PFSK-1 (cell line): ENCODE results near the gene TPK1.

ENCODE experiments used
- FOXP2 ChIP-seq: optimal IDR thresholded peaks from 2 replicates; pipeline ENCODE3; 2011; ENCODE audit warnings: borderline replicate concordance, control low read depth, inconsistent platforms; ENCODE audit not compliant: insufficient read depth; ENCODE audit errors: extremely low read length, extremely low read depth
- POLR2AphosphoS5 ChIP-seq: IDR thresholded peaks from 2 replicates; pipeline ENCODE4 v1.6.1; 2012; ENCODE audit warnings: low read depth, mild to moderate bottlenecking, control low read depth, low read length, moderate library complexity
- SIN3A ChIP-seq: IDR thresholded peaks from 2 replicates; pipeline ENCODE4 v1.6.1; 2012; ENCODE audit warnings: mild to moderate bottlenecking, low read length, moderate library complexity, borderline replicate concordance; ENCODE audit not compliant: insufficient read depth
- TAF1 ChIP-seq: IDR thresholded peaks from 2 replicates; pipeline ENCODE4 v1.6.1; 2012; ENCODE audit warnings: low read length, control low read depth, borderline replicate concordance; ENCODE audit not compliant: insufficient read depth
- TF ChIP-seq, protein P1 (sequence below), 2 experiments: IDR thresholded peaks; 2 replicates each; pipeline versions ENCODE4 v1.6.1 to v1.8.0; 2011 to 2012; ENCODE audit warnings: low read depth in 2 of 2, low read length in 2 of 2, control low read depth in 1 of 2, inconsistent platforms in 1 of 2, mild to moderate bottlenecking in 1 of 2, moderate library complexity in 1 of 2; ENCODE audit not compliant: insufficient read depth in 1 of 2

DNA sequence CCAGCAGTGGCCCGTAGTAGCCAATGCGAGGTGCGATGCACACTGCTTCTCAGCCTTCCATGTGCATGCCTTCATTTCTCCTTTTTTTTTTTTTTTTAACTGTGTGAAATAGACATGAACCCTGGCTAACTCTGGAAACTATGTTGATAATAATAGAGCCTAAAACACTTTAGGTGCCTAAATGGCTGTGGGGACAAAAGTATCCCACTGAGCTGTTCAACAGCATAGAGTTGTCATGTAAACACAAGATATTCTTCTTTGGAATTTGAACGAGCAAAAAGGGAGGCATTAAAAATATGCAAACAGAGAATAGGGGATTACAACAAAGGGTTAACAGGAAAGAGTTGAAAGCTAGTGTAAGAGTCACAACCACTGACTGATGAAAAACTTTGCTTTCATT, 270.3 kb downstream of the TPK1 start:
- TF ChIP-seq TAF1 (no peak), POLR2AphosphoS5 (no peak), FOXP2 (no peak), SIN3A (no peak)
- TF ChIP-seq, protein P1, sequence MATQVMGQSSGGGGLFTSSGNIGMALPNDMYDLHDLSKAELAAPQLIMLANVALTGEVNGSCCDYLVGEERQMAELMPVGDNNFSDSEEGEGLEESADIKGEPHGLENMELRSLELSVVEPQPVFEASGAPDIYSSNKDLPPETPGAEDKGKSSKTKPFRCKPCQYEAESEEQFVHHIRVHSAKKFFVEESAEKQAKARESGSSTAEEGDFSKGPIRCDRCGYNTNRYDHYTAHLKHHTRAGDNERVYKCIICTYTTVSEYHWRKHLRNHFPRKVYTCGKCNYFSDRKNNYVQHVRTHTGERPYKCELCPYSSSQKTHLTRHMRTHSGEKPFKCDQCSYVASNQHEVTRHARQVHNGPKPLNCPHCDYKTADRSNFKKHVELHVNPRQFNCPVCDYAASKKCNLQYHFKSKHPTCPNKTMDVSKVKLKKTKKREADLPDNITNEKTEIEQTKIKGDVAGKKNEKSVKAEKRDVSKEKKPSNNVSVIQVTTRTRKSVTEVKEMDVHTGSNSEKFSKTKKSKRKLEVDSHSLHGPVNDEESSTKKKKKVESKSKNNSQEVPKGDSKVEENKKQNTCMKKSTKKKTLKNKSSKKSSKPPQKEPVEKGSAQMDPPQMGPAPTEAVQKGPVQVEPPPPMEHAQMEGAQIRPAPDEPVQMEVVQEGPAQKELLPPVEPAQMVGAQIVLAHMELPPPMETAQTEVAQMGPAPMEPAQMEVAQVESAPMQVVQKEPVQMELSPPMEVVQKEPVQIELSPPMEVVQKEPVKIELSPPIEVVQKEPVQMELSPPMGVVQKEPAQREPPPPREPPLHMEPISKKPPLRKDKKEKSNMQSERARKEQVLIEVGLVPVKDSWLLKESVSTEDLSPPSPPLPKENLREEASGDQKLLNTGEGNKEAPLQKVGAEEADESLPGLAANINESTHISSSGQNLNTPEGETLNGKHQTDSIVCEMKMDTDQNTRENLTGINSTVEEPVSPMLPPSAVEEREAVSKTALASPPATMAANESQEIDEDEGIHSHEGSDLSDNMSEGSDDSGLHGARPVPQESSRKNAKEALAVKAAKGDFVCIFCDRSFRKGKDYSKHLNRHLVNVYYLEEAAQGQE (IDR thresholded peaks at IDR 0.05; ENCODE audit: insufficient read depth in 1 of 2, low read depth in 2 of 2, low read length in 2 of 2) = no peak
